Keratinocyte (primary cell): ENCODE measurements around the gene SYF2. TPM values are rescaled to one million over a fixed set of nuclear protein-coding genes. Genes with fewer than 3 reads are reported as not detected.

Source experiments
- DNase-seq: peaks from one replicate; pipeline ENCODE4 v3.0.0-alpha.2; 2011; ENCODE audit warnings: low read depth, missing footprints, low spot score
- FAIRE-seq: peaks from 2 replicates; lab custom pipeline; 2011; peaks lifted over from hg19 to GRCh38; lab: Jason Lieb, UNC
- H2AFZ ChIP-seq: 2 replicates; pipeline ENCODE4 v1.6.0; 2012; ENCODE audit warnings: low read length, control low read depth, inconsistent platforms; ENCODE audit not compliant: control insufficient read depth
- H3K27ac ChIP-seq: 2 replicates; pipeline ENCODE4 v1.5.1; 2011; ENCODE audit warnings: low read length; ENCODE audit not compliant: control insufficient read depth, insufficient read depth
- H3K27me3 ChIP-seq: 3 replicates; pipeline ENCODE4 v1.6.0; 2011; ENCODE audit warnings: low read length; ENCODE audit not compliant: control insufficient read depth, insufficient read depth; ENCODE audit errors: extremely low read depth
- H3K36me3 ChIP-seq, 2 experiments: 2 replicates in 1 of 2; 3 replicates in 1 of 2; pipeline ENCODE4 v1.5.1; 2011; ENCODE audit warnings: low read length in 2 of 2, mild to moderate bottlenecking in 1 of 2; ENCODE audit not compliant: control insufficient read depth in 2 of 2, insufficient read depth in 2 of 2; ENCODE audit errors: extremely low read depth in 1 of 2
- H3K4me1 ChIP-seq: 3 replicates; pipeline ENCODE4 v1.5.1; 2011; ENCODE audit warnings: low read length; ENCODE audit not compliant: control insufficient read depth, insufficient read depth; ENCODE audit errors: extremely low read depth
- H3K4me2 ChIP-seq: 3 replicates; pipeline ENCODE4 v1.6.0; 2011; ENCODE audit warnings: low read depth, low read length; ENCODE audit not compliant: control insufficient read depth, insufficient read depth; ENCODE audit errors: extremely low read depth
- H3K4me3 ChIP-seq, 3 experiments: fragments of 200-600 bp in 1 of 3; sonication (generic) in 1 of 3; 2 replicates in 2 of 3; 3 replicates in 1 of 3; pipeline ENCODE4 v1.5.1; 2011 to 2016; ENCODE audit warnings: low read length in 3 of 3, mild to moderate bottlenecking in 3 of 3, control low read depth in 2 of 3, inconsistent platforms in 1 of 3, low read depth in 1 of 3, mixed read lengths in 1 of 3, mixed run types in 1 of 3, moderate library complexity in 1 of 3; ENCODE audit not compliant: control insufficient read depth in 2 of 3, insufficient read depth in 2 of 3; ENCODE audit errors: extremely low read depth in 1 of 3
- H3K79me2 ChIP-seq: 2 replicates; pipeline ENCODE4 v1.6.0; 2012; ENCODE audit warnings: low read length; ENCODE audit not compliant: control insufficient read depth, insufficient read depth
- H3K9ac ChIP-seq: 3 replicates; pipeline ENCODE4 v1.6.0; 2011; ENCODE audit warnings: low read length; ENCODE audit not compliant: control insufficient read depth, insufficient read depth; ENCODE audit errors: extremely low read depth
- H3K9me1 ChIP-seq: 3 replicates; pipeline ENCODE4 v1.6.0; 2011; ENCODE audit warnings: low read length; ENCODE audit not compliant: control insufficient read depth, insufficient read depth; ENCODE audit errors: extremely low read depth
- H3K9me3 ChIP-seq: 2 replicates; pipeline ENCODE4 v1.5.1; 2012; ENCODE audit warnings: low read depth, low read length; ENCODE audit not compliant: control insufficient read depth
- H4K20me1 ChIP-seq: 3 replicates; pipeline ENCODE4 v1.6.0; 2011; ENCODE audit warnings: low read length; ENCODE audit not compliant: control insufficient read depth, insufficient read depth; ENCODE audit errors: extremely low read depth
- CTCF ChIP-seq, 3 experiments: IDR thresholded peaks in 1 of 3; conservative IDR thresholded peaks in 1 of 3; optimal IDR thresholded peaks in 1 of 3; 2 replicates in 2 of 3; 3 replicates in 1 of 3; pipeline versions ENCODE3 to v1.5.1; 2011; ENCODE audit warnings: low read length in 3 of 3, mild to moderate bottlenecking in 3 of 3, moderate library complexity in 2 of 3, control low read depth in 1 of 3, inconsistent platforms in 1 of 3; ENCODE audit not compliant: insufficient read depth in 2 of 3; ENCODE audit errors: extremely low read depth in 1 of 3
- EZH2 ChIP-seq: IDR thresholded peaks from one replicate; pipeline ENCODE4 v1.6.1; 2012; ENCODE audit warnings: inconsistent platforms, mild to moderate bottlenecking, low read length, moderate library complexity
- dilution Hi-C: fragments of 300-500 bp; cut with MboI; formaldehyde crosslinking; loops from one replicate; pipeline ENCODE4 v1.7.0; 2020; ENCODE audit warnings: low sequenced_read_pairs; ENCODE audit not compliant: extremely low pct_ligation_motif_present
- polyA plus RNA-seq, 5 experiments: library from polyadenylated mRNA; depleted of rRNA in 3 of 5; stranded (reverse) in 3 of 5; stranded (forward) in 1 of 5; unstranded in 1 of 5; fragments of >200 nt; gene quantifications; 1 replicate in 1 of 5; 2 replicates in 3 of 5; 3 replicates in 1 of 5; pipeline versions ENCODE4 v1.2.1 to v1.2.3, GENCODE V29; 2011 to 2012; ENCODE audit warnings: missing spikeins in 2 of 5, low read depth in 1 of 5, low replicate concordance in 1 of 5

SYF2 gene
- polyA plus RNA-seq, 1 donor (not counting 4 experiments of a cell fraction or from before 2014, with no cell fraction given) = 31.8 TPM

GRCh38 chr1:25216123-25216522, 16.2 kb downstream of the SYF2 start:
- Histone ChIP-seq H3K36me3 (peaks cover 3% of the 10 kb centered on the region in 2 experiments), H3K4me3 (no peak overlapping the region), H3K9me3 (no peaks in the 10 kb centered on the region), H3K9me1 (no peaks in the 10 kb centered on the region), H3K79me2 (no peaks in the 10 kb centered on the region), H4K20me1 (no peaks in the 10 kb centered on the region), H3K27me3 (no peaks in the 10 kb centered on the region), H3K9ac (no peak overlapping the region), H2AFZ (no peak overlapping the region), H3K27ac (no peak overlapping the region), H3K4me1 (no peaks in the 10 kb centered on the region), H3K4me2 (no peak overlapping the region)
- FAIRE-seq (no peak), DNase-seq (no peak)
- dilution Hi-C loops = loop anchor here (25.0 kb wide), 1 partner anchor 279 kb away; the partner anchor contains the start of gene RUNX3
- TF ChIP-seq CTCF (optimal IDR thresholded peaks at IDR 0.05 in 1 of 3, IDR thresholded peaks at IDR 0.05 in 1 of 3, conservative IDR thresholded peaks at IDR 0.05 in 1 of 3; ENCODE audit: extremely low read depth in 1 of 3, insufficient read depth in 2 of 3, low read length in 3 of 3) (no peak), EZH2 (no peak)

- Histone ChIP-seq H3K27ac (no peak overlapping the region), H3K4me2 (no peak overlapping the region), H3K9ac (no peak overlapping the region), H3K27me3 (no peaks in the 10 kb centered on the region), H3K4me3 (no peak overlapping the region), H2AFZ (no peak overlapping the region), H3K9me1 (no peaks in the 10 kb centered on the region), H4K20me1 (no peaks in the 10 kb centered on the region), H3K79me2 (no peaks in the 10 kb centered on the region), H3K4me1 (no peaks in the 10 kb centered on the region), H3K36me3 (no peaks in the 10 kb centered on the region), H3K9me3 (no peaks in the 10 kb centered on the region)
- DNase-seq = no peak
- dilution Hi-C loops = loop anchor here (25.0 kb wide), 1 partner anchor 275 kb away; the partner anchor contains the start of gene RUNX3
- TF ChIP-seq EZH2 (no peak), CTCF (optimal IDR thresholded peaks at IDR 0.05 in 1 of 3, IDR thresholded peaks at IDR 0.05 in 1 of 3, conservative IDR thresholded peaks at IDR 0.05 in 1 of 3; ENCODE audit: extremely low read depth in 1 of 3, insufficient read depth in 2 of 3, low read length in 3 of 3) (no peak)
- FAIRE-seq = no peak
Observed at GRCh38 chr1:25212725-25213124, 19.6 kb downstream of the SYF2 start.
